Superior temporal gyrus (tissue), 1 donor: ENCODE data around the gene TAF10.
A peak's percentile ranks its signal among the peaks of the same experiment; 100 is the strongest.

Experiments
- DNase-seq: peaks from one replicate; pipeline ENCODE4 v3.0.0-alpha.2; 2016; ENCODE audit errors: extremely low spot score

Gene TAF10

DNA sequence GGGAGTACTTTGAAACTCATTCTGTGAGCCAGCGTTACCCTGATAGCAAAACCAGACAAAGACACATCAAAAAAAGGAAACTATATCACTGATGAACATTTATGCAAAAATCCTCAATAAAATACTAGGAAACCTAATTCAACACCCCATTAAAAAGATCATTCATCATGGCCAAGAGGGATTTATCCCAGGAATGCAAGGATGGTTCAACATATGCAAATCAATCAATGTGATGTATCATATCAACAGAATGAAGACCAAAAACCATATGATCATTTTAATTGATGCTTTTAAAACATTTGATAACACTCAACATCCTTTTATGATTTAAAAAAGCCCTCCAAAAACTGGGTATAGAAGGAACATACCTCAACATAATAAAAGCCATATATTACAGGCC is 28.4 kb downstream of the TAF10 start:
- DNase-seq = no peak

DNA sequence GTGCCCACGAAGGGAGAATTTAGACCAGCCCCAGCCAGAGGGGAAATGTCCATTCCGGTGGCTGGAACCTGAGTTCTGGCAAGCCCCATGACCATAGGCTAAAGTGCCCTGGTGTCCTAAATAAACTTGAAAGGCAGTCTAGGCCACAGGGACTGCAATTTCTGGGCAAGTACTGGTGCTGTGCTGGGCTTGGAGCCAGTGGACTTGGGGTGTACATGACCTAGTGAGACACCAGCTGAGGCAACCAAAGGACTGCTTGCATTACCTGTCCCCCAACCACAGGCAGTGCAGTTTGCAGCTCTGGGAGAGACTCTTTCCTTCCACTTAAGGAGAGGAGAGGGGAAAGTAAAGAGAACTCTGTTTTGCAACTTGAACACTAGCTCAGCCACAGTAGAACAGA is 32.3 kb downstream of the TAF10 start:
- DNase-seq = no peak

DNA sequence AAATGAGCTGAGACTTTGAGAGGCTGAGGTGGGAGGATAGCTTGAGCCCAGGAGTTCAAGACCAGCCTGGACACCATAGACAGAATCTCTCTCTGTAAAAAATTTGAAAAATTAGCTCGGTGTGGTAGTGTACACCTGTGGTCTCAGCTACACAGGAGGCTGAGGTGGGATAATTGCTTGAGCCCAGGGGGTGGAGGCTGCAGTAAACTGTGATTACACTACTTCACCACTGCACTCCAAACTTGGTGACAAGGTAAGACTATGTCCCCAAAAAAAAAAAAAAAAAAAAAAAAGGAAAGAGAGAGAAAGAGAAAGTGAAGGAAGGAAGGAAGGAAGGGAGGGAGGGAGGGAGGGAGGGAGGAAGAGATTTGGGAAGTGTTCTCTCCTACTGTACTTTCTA is 33.9 kb downstream of the TAF10 start:
- no peak for DNase-seq

DNA sequence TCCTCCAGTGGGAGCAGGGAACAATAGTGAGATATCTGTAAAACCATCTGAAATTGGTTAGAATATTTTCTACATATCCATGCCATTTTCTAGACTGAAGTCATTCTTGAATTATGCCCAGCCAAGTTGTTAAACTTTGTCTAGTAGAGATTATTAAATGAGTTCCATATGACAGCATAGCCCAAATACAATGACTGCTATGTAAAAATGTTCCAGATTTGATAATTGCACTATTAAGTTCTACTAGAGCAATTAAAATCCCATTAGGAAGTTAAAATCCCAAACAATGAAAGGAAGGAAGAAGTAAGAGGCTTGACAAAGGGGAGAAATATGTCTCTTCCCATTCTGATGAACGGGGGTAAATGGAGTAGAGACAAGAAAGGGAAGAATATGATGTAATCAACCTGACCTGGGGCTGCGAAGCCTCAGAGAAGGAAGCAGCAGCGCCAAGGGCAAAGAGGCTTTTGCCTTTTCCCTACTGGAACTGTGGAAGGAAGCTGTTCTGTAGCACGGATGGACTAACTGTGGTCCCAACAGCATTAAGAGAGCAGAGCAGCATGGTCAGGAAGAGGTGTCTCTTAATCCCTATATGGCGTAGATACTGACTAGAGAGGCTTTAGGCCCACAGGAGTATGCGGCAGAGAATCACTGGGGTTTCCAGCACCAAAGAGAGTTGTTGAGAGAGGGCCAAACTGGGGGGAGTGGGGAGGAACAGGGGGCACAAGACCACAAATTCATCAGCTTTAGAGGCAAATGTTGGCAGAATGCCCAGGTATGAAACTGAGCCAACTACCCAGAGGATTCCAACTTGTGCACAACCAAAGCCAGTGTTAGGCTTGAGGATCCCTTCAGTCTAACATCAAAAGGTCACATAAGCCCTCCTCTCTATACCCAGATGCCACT is 35.3 kb downstream of the TAF10 start:
- DNase-seq = peak; percentile 97

DNA sequence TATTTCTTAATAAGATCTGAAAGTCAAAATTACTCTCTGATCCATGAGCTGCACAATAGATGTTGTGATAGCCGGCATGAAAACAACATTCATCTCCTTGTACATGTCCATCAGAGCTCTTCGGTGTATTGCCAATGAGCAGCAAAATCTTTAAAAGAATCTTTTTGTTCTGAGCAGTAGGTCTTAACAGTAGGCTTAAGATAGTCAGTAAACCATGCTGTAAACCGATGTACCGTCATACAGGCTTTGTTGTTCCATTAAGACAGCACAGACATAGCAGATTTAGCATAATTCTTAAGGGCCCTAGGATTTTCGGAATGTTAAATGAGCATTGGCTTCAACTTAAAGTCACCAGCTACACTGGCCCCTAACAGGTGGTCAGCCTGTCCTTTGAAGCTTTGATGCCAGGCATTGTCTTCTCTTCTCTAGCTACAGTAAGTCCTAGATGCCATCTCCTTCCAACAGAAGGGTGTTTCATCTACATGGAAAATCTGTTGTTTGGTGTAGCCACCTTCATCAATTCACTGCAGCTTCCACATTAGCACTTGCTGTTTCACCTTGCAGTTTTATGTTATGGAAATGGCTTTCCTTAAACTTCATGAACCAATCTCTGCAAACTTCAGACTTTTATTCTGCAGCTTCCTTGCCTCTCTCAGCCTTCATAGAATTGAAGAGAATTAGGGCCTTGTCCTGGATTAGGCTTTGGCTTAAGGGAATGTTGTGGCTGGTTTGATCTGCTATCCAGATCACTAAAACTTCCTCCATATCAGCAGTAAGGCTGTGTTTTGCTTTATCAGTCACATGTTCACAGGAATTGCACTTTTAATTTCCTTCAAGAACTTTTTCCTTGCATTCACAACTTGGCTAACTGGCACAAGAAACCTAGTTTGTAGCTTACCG is 37.0 kb downstream of the TAF10 start:
- peak; percentile 56 for DNase-seq

DNA sequence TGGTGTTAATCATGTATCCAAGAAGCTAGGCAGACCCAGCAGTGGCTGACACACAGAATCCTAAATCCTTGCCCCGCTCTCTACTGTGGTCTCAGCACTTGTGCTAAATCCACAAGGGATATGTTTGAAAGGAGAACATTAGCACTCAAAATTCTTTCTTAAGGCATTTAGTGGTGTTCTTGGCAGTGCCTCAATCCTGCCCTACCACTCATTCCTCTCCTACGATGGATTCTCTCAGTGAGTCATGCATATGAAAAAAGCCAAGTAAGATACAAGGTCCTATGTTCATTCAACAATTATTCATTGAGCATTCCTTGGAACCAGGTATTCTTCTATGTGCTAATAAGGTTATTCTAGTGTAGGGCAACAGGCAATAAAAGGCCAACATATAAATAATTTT is 39.8 kb downstream of the TAF10 start:
- peak; percentile 55 for DNase-seq

DNA sequence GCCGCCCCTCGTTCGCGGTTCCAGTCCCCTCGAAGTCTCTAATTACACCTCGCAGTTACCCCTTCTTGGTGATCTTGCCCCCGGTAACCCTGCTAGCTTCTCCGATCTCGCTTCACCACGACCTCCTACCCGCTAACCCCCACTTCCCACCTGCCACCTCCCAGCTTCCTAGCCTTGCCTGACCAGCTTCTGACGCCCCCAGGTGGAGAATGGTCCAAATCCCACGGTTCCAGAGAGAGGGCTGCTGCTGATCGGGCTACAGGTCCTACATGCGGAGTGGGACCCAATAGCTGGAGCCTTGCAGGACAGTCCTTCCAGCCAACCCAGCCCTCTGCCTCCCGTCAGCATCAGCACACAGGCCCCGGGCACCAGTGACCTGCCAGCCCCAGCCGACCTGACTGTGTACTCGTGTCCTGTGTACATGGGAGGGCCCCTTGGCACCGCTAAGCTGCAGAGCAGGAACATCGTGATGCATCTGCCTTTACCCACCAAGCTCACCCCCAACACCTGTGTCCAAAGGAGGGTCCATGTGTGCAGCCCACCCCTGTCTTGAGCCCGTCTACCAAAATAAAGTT is 40.5 kb downstream of the TAF10 start:
- DNase-seq = no peak

DNA sequence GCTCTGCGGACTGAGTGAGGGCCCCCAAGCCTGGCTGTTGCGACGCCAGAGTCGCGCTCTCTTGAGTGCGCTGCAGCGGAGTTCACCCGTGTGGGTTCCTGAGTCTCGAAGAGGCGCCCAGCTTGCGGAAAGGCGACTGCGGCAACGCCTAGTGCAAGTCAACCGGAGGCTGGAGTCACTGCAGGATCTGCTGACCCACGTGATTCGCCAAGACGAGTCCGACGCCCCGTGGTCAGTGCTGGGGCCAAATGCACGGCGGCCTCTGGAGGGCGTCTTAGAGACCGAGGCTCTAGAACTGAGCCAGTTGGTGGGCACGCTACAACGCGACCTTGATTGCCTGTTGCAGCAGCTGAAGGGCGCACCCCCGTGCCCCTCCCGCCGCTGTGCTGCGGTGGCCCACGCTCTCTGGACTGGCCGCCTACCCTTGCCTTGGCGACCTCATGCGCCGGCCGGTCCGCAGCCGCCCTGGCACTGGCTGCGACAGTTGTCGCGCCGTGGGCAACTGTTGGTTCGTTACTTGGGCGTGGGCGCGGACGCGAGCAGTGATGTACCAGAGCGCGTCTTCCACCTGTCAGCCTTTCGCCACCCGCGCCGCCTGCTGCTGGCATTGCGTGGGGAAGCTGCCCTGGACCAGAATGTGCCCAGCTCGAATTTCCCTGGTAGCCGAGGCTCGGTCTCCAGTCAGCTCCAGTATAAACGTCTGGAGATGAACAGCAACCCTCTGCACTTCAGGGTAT is 41.2 kb downstream of the TAF10 start:
- DNase-seq = no peak

DNA sequence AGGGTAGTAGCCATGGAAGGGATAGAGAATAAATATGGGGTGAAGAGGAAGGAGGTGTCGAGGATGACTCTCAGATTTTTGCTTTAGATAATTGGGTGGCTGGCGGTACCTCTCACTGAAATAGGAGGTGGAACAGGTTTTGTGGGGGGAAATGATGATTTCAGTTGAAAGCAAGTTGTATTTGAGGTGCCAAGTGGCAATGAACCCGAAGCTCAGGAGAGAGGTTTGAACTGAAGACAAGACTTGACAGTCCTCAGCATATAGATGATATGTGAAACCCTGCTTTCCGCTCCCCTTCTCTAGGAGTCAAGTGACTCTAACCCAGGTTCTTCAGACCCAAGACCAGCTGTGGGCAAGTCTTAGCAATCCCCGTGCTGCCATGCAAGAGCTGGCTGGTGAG is 42.3 kb downstream of the TAF10 start:
- DNase-seq = no peak

DNA sequence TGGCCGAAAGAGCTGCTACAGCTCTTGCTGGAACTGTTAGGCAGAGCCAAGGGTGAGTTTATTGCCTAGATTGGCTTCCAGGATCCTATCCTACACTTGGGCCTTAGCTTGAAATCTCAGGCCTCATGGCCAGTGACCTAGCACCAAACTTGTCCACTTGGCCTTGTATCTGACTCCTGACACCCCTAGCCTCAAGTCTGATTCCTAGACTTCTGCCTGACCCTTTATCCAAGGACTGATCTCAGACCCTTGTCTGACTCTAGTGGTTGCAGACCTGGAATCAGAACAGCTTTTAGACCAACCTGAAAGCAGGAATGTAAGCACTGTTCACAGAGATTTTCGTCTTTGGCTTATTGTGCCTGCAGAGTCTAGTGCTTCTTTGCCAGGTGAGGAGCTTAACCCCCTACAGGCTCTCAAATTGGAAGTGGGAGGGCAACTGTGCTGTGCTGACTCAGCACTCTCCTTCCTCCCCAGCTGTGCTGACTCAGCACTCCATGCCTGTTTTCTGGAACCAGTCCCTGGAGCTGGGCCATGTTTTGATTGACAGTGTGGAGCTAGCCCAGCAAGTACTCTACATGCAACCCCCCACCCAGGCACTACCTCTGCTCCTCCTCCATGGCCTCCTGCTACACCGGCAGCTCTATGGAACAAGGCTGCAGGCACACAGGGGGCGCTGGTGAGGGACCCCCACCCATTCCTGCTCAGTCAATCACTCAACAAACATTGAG is 43.7 kb downstream of the TAF10 start:
- peak; percentile 42 for DNase-seq

DNA sequence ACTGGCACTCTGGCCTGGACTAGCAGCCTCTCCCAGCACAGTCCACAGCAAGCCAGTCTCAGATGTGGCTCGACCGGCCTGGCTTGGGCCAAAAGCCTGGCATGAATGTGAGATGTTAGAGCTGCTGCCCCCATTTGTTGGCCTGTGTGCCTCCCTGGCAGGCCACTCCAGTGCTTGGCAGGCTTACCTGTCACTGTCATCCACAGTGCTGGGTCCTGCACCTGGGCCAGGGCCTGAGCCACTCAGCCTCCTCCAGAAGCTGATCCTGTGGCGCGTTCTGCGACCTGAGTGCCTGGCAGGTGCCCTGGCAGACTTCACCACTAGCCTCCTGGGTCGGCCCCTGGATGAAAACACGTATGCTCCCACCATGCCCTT is 44.7 kb downstream of the TAF10 start:
- no peak for DNase-seq

DNA sequence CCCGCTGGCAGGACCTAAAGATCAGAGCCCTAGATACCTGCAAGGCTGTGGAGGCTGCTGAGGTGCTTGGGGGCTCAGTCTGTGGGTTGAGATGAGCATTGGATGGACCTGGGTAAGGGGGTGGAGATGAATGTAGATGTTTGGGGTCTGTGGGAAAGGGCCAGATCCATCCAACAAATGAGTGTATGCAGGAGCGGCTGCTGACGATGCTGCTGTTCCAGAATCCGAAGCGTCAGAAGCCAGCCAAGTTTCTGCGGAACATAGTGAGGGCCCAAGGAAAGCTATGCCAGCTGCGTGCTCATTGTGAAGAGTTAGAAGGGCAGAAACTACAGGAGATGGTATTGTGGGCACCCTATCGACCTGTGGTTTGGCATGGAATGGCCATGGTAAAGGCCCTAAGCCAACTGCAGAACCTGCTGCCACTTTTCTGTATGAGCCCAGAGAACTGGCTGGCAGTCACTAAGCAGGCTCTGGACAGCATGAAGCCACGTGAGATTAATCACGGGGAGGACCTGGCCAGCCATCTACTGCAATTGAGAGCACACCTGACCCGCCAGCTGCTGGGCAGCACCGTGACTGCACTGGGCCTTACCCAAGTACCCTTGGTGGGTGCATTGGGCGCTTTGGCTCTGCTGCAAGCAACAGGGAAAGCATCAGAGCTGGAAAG is 45.2 kb downstream of the TAF10 start:
- no peak for DNase-seq

DNA sequence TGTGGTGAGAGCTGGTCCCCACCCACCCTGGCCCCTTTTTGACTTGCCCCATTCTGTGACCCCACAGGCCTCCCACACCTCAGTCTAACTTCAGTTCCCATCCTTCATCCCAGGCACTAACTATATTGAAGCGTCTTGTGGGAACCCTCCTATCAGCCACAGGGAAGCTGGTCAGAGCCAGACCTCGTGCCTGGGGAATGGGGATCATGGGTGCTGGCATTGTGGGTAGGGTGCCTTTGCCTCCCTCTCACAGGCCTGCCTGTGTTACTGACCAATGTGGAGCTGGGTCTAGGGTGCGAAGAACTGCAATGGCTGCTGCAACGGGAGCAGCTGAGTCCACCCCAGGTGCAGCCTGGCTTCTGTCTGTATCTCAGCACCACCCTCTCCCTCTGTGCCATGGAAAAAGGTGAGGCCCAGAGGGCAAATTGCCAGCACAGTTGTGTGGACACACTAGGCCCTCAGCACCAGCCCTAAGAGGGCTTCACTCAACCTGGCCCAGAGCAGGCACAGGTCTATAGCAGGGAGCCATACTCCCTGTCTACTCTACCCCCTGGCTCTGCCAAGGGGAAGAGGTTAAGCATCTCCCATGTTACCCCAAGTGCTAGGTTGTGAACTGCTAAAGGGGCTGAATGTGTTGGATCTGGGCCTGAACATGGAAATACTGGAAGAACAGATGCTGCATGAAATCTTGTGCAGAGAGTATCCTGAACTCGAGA is 45.9 kb downstream of the TAF10 start:
- no peak for DNase-seq

DNA sequence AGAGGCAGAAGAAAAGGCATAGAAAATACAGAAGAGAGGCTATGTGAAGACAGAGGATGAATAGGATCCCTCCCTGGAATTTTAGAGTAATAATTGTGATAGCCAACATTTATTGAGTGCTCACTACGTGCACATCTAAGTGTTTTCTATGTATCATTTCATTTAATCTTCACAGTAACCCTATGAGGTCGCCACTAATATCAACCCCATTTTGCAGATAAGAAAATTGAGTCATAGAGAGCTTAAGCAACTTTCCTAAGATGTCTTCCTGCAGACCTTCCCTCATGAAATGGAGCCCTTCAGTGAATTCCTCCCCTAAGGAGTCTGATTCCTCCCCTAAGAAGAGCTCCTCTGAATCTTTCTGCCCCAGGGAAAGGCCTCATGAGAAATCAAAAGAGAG is 46.7 kb downstream of the TAF10 start:
- DNase-seq = no peak

DNA sequence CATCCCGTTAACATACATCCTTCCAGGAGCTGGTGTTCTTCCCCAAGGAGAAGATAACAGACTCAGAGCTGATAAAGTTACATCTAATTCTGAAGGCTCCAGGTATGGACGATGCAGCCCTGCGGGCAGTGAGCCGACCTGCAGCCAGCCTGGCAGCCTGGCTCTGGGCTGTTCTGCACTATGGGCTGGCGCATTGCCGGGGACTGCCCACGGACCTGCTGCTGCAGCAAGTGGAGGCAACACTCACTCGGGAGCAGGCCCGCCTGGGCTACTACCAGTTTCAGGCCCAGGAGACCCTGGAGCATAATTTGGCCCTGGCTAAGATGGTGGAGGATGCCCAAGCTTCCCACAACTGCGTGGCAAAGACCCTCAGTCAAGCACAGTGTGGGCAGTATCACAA is 48.3 kb downstream of the TAF10 start:
- DNase-seq = no peak

DNA sequence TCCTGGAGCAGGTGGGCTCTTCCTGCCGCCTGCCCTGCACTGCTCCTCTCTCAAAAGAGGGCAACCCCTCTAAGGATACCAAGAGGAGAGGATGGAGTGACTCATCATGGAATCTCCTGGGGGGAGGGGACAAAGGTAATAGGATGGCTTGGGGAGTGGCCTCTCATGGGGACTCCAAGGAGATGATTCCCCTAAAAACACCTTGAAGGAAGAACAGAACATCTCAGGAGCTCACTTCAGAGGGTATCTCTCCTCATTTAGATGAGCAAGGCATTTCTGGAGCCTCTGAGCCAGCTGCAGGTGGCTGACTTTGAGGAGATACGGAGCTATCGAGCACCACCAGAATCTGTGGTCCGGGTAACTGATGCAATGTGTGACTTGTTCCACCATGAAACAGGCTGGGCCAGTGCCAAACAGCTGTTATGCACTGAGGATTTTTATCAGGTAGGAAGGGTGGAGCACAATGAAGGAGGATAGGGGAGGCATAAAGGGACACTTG is 48.8 kb downstream of the TAF10 start:
- DNase-seq = no peak

DNA sequence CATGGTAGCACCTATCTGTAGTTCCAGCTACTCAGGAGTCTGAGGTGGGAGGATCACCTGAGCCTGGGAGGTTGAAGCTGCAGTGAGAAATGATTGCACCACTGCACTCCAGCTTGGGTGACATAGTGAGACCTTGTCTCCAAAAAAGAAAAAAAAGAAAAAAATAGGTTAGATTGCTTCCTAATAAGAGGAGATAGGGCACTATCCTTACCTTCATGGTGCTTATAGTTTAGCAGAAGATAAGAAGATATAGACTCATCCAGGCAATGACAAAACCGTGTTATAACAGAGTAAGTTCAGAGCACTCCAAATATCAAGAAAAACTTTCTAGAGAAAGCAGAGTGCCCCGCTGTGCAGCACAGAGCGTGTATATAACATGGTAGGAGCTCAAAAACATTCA is 50.7 kb downstream of the TAF10 start:
- no peak for DNase-seq
